Activated CD4-positive, alpha-beta T cell treated with anti-CD3 and anti-CD28 coated beads, Interleukin-2, amount 10 ng/mL, durations not matched to agents 24 days and 14 days (primary cell): Measurements from ENCODE around the gene FHOD3. TPM values are rescaled to one million over a fixed set of nuclear protein-coding genes. Genes with fewer than 3 reads are reported as not detected.
"Not testable (repeated sequence)": the region's sequence is repeated elsewhere in the genome, so short reads cannot be mapped to it uniquely, and the experiment has no call there.

Source experiments
- DNase-seq: peaks from one replicate; pipeline ENCODE4 v3.0.0; 2022
- H3K27ac Mint-ChIP-seq: one replicate; pipeline ENCODE4 v1.8.0; 2022; ENCODE audit warnings: mild to moderate bottlenecking, mixed read lengths
- H3K27me3 Mint-ChIP-seq: one replicate; pipeline ENCODE4 v1.8.0; 2022; ENCODE audit warnings: mixed read lengths
- H3K36me3 Mint-ChIP-seq: one replicate; pipeline ENCODE4 v1.8.0; 2022; ENCODE audit warnings: low read depth, mild to moderate bottlenecking, mixed read lengths
- H3K4me1 Mint-ChIP-seq: one replicate; pipeline ENCODE4 v1.8.0; 2021; ENCODE audit warnings: mixed read lengths
- H3K4me3 Mint-ChIP-seq: one replicate; pipeline ENCODE4 v1.8.0; 2022; ENCODE audit warnings: mild to moderate bottlenecking, moderate library complexity, mixed read lengths
- H3K9me3 Mint-ChIP-seq: one replicate; pipeline ENCODE4 v1.8.0; 2021; ENCODE audit warnings: mixed read lengths
- intact Hi-C: fragments of 100-400 bp; cut with micrococcal nuclease; formaldehyde crosslinking; loops from one replicate; pipeline ENCODE4 v1.15.1; 2023
- total RNA-seq: library from RNA; stranded (reverse); gene quantifications from 2 replicates; pipeline ENCODE4 v1.2.3, GENCODE V29; 2022

The FHOD3 gene
- total RNA-seq, 1 donor from 2014 or later: not detected

- H3K4me1 Mint-ChIP-seq: no peaks in the 10 kb centered on the region
- H3K36me3 Mint-ChIP-seq: no peaks in the 10 kb centered on the region
- H3K27ac Mint-ChIP-seq: no peak overlapping the region
- intact Hi-C loops: no loop called here
- DNase-seq: no peak
- H3K9me3 Mint-ChIP-seq: no peaks in the 10 kb centered on the region
- H3K27me3 Mint-ChIP-seq: peaks cover 2% of the 10 kb centered on the region
- no peak overlapping the region for H3K4me3 Mint-ChIP-seq
Measured at GRCh38 chr18:36700955-36701354, 403.4 kb downstream of the FHOD3 start.

DNA sequence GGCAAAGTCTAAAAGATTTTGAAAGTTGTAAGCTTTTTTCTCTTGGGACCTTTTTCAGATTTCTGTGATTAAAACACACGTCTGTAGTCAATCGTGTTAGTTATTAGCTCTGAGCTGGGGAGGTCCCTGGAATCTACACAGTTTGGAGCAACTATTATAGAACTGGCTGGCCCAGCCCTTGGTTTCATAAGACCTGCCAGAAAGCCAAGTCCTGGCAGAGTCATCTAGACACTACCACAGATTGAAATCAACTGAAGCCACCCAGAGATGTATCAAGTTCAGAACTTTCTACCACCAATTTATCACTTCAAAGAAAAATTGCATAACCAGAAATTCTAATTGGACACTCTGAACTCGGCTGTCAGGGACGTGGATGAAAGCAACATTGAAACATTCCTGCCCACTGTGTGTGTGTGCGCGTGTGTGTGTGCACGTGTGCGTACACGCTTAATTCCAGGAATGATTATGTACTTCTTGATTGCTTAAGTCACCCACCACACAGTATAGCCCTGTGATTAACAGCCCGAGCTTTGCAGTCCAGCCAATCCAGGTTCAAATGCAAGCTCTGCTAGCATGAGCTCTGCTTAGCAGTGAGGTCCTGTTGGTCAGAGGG is 405.0 kb downstream of the FHOD3 start:
- H3K4me3 Mint-ChIP-seq: no peak overlapping the region
- no peaks in the 10 kb centered on the region for H3K4me1 Mint-ChIP-seq
- H3K36me3 Mint-ChIP-seq: no peaks in the 10 kb centered on the region
- no peak for DNase-seq
- no peaks in the 10 kb centered on the region for H3K27me3 Mint-ChIP-seq
- intact Hi-C loops: no loop called here
- H3K27ac Mint-ChIP-seq: no peak overlapping the region
- H3K9me3 Mint-ChIP-seq: no peaks in the 10 kb centered on the region

GRCh38 chr18:36704156-36704555 is 406.6 kb downstream of the FHOD3 start:
- DNase-seq: no peak
- H3K27ac Mint-ChIP-seq: no peak overlapping the region
- no peaks in the 10 kb centered on the region for H3K36me3 Mint-ChIP-seq
- H3K4me1 Mint-ChIP-seq: no peaks in the 10 kb centered on the region
- no peaks in the 10 kb centered on the region for H3K9me3 Mint-ChIP-seq
- no peak overlapping the region for H3K4me3 Mint-ChIP-seq
- no peaks in the 10 kb centered on the region for H3K27me3 Mint-ChIP-seq
- intact Hi-C loops: no loop called here

DNA sequence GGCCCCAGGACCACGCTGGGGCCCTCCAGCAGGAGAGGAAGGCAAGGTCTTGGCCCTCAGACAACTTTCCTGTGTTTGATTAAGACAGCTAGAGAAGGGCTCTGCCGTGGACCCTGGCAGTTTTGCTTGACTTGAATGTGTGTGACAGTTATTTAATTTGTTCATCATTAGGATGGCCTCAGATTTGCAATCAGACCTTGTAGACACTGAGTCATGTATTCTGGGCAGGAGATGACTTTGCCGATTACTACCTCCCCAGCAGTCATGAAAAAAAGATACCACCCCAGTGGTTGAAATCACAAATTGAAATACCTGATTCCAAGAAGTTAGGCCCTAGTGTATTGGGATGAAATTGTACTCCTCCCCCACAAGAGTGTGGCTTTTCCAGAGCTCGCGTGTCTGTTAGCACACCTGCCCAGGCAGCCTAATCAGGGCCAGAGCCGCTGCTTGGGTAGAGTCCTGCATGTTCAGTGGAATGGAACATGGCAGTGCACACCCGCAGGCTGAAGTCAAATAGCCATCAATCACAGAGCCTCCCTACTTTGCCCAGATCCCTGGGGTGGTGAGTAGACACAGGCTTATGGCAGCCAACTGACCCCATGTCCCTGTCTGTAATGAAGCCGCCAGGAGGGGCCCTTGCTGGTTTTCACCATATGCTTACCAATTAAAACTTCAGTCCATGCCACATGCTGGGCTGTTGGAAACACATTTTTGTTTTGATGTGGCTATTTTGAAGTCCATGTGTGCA is 408.8 kb downstream of the FHOD3 start:
- Mint-ChIP-seq H3K27ac (no peak overlapping the region), H3K9me3 (no peaks in the 10 kb centered on the region), H3K36me3 (no peaks in the 10 kb centered on the region), H3K4me3 (no peak overlapping the region), H3K27me3 (no peaks in the 10 kb centered on the region), H3K4me1 (no peaks in the 10 kb centered on the region)
- DNase-seq: no peak
- intact Hi-C loops: no loop called here

DNA sequence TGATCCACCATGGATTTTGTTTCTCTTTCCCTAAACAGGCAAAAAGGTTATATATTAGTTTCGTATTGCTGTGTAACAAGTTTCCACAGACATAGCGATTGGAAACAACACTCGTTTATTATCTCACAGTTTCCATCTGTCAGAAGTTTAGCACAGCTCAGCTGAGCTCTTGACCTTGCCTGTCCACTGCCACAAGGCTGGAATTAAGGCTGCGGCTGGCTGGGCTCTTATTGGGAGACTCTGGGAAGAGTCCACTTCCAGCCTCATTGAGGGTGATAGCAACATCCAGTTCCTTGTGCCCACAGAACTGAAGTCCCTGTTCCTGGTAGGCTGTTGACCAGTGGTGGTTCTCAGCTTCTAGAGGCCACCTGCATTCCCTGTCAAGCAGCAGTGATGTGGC is 410.9 kb downstream of the FHOD3 start:
- intact Hi-C loops: no loop called here
- no peaks in the 10 kb centered on the region for H3K9me3 Mint-ChIP-seq
- no peak overlapping the region for H3K4me3 Mint-ChIP-seq
- H3K36me3 Mint-ChIP-seq: no peaks in the 10 kb centered on the region
- no peaks in the 10 kb centered on the region for H3K4me1 Mint-ChIP-seq
- H3K27ac Mint-ChIP-seq: no peak overlapping the region
- H3K27me3 Mint-ChIP-seq: peaks cover 5% of the 10 kb centered on the region
- DNase-seq: no peak

DNA sequence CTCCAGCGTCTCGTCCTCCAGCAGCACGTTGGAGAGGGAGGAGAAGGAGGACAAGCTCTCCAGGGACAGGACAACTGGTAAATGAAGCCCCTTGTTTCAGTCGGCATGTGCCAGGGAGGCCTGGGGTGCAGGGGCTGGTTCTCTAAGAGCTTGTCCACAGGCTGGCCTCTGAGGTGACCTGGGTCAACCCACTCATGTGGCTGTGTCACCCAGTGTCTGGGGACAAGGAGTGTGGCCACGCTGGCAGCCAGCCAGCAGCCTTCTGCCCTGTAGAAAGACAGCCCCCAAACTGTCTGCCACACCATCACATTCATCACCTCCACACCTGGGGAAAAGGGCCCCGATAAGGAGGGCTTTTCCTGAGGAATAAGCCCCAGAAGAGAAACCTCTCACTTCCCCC is 411.8 kb downstream of the FHOD3 start:
- H3K9me3 Mint-ChIP-seq: no peaks in the 10 kb centered on the region
- H3K4me1 Mint-ChIP-seq: no peaks in the 10 kb centered on the region
- H3K27me3 Mint-ChIP-seq: peaks cover 5% of the 10 kb centered on the region
- intact Hi-C loops: no loop called here
- DNase-seq: no peak
- no peak overlapping the region for H3K27ac Mint-ChIP-seq
- H3K36me3 Mint-ChIP-seq: no peaks in the 10 kb centered on the region
- no peak overlapping the region for H3K4me3 Mint-ChIP-seq

DNA sequence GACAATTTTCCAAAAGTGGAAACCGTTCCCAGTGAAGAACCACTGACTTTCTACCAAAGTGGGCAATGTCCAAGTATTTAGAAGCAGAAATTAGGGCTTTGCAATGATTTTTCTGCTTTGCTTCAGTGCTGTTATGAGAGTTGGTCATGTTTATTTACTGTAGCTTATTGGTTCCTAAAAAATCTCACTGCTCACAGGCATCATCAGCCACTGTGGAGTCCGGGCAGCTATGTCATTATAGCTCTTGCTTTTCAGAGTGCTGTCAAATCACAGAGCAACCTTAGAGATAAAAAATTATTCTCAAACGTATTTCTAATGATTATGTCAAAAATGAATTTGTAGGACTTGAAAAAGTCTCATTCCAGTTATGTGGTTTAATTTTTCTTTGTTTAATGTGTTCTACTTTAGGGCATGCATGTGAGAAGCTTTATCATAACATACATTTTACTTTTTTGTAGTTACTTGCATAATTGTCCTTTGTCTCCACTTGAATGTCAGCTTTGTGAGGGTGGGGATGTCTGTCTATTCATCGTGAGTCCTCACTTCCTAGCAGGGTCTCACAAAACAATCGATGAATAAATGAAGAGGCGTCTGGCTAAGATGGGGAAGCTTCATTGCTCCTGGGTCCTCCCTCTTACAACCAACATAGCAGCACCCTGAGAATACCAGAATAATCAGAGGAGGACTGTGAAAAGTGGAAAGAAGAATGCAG is 413.7 kb downstream of the FHOD3 start:
- Mint-ChIP-seq H3K4me1 (no peaks in the 10 kb centered on the region), H3K9me3 (no peaks in the 10 kb centered on the region), H3K36me3 (no peaks in the 10 kb centered on the region), H3K4me3 (no peak overlapping the region), H3K27ac (no peak overlapping the region), H3K27me3 (peaks cover 5% of the 10 kb centered on the region)
- no peak for DNase-seq
- intact Hi-C loops: no loop called here

- DNase-seq: no peak
- H3K4me3 Mint-ChIP-seq: no peak overlapping the region
- no peaks in the 10 kb centered on the region for H3K4me1 Mint-ChIP-seq
- intact Hi-C loops: no loop called here
- H3K27ac Mint-ChIP-seq: no peak overlapping the region
- H3K36me3 Mint-ChIP-seq: no peaks in the 10 kb centered on the region
- H3K27me3 Mint-ChIP-seq: peaks cover 5% of the 10 kb centered on the region
- H3K9me3 Mint-ChIP-seq: no peaks in the 10 kb centered on the region
Measured at GRCh38 chr18:36711813-36712444, 414.4 kb downstream of the FHOD3 start.

DNA sequence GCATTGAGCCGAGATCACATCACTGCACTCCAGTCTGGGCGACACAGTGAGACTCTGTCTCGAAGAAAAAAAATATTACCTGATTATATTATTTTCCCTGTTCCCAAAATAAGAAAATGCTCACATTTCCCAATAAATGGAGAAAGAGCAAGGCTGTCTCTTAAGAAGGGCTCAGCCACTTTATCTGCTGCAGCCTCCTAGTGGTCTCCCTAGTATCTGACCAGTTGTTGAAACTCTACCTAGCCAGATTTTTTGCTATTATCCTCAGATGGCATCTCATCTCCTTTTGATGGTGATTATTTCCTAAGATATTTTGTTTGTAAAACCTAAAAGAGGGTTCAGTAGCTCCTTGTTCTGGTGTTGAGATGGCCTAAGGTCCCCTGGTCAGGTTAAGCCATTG is 417.0 kb downstream of the FHOD3 start:
- Mint-ChIP-seq H3K9me3 (no peaks in the 10 kb centered on the region), H3K36me3 (no peaks in the 10 kb centered on the region), H3K4me1 (no peaks in the 10 kb centered on the region), H3K27me3 (peaks cover 5% of the 10 kb centered on the region), H3K27ac (no peak overlapping the region), H3K4me3 (no peak overlapping the region)
- no peak for DNase-seq
- intact Hi-C loops: no loop called here

- Mint-ChIP-seq H3K27ac (no peak overlapping the region), H3K4me1 (no peaks in the 10 kb centered on the region), H3K36me3 (no peaks in the 10 kb centered on the region), H3K4me3 (no peak overlapping the region), H3K9me3 (no peaks in the 10 kb centered on the region), H3K27me3 (peaks cover 2% of the 10 kb centered on the region)
- DNase-seq: no peak
- intact Hi-C loops: no loop called here
Measured at GRCh38 chr18:36717422-36718110, 420.1 kb downstream of the FHOD3 start.

GRCh38 chr18:36718705-36719328 is 421.3 kb downstream of the FHOD3 start:
- no peaks in the 10 kb centered on the region for H3K4me1 Mint-ChIP-seq
- H3K36me3 Mint-ChIP-seq: no peaks in the 10 kb centered on the region
- no peaks in the 10 kb centered on the region for H3K9me3 Mint-ChIP-seq
- intact Hi-C loops: no loop called here
- H3K27me3 Mint-ChIP-seq: no peaks in the 10 kb centered on the region
- H3K4me3 Mint-ChIP-seq: no peak overlapping the region
- H3K27ac Mint-ChIP-seq: no peak overlapping the region
- DNase-seq: no peak

DNA sequence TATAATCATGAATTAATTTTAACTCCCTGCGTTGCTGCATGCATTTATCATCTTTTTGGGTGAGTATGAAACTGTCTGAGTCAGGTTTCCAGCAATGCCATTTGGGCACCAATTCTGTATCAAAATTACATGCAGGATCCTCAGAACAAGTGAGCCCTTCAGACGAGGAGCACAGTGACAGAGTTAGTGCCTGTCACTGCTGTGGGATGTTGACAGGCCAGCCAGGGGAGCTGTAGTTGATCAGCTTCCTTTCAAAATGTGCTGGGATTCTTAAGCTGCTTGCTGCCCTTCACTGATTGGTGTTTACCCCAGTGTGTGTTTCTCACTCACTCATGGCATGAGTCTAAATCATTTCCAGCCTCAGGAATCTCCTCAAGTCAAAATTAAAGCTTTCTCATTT is 422.1 kb downstream of the FHOD3 start:
- Mint-ChIP-seq H3K27ac (no peak overlapping the region), H3K27me3 (no peaks in the 10 kb centered on the region), H3K4me1 (no peaks in the 10 kb centered on the region), H3K4me3 (no peak overlapping the region), H3K9me3 (no peaks in the 10 kb centered on the region), H3K36me3 (no peaks in the 10 kb centered on the region)
- DNase-seq: no peak
- intact Hi-C loops: no loop called here

GRCh38 chr18:36721351-36721750 is 423.8 kb downstream of the FHOD3 start:
- H3K27me3 Mint-ChIP-seq, H3K36me3 Mint-ChIP-seq, H3K27ac Mint-ChIP-seq, H3K4me1 Mint-ChIP-seq, intact Hi-C loops, H3K9me3 Mint-ChIP-seq, H3K4me3 Mint-ChIP-seq, DNase-seq: not testable (repeated sequence)
